ENCODE results near the gene SPTSSB. TPM values are rescaled to one million over a fixed set of nuclear protein-coding genes. Genes with fewer than 3 reads are reported as not detected.

Gene SPTSSB
- total and polyA plus RNA-seq, 2 experiments from 2014 or later = 23.5 to 33.5 TPM

DNA sequence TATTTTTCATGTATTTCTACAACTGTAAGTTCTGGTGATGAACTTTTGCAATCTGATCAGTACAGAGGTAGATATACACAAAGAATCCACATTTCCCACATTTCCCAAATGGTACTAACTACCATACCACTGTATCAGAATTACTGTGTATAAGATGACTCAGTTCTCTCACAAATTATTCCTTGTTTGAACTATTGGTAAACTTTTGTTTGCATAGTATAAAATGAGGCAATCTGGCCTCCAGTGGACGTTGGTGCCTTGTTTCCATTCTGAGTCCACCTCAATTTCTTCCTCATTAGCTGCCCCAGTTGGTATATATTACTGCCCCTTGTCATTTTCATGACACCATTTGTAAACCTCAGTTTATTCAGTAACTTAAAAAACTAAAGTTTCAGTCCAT is 38.5 kb downstream of the SPTSSB start:
- Mint-ChIP-seq H3K27ac (no peak overlapping the region), H3K36me3 (ENCODE audit: low read depth) (no peaks in the 10 kb centered on the region), H3K9me3 (no peaks in the 10 kb centered on the region), H3K4me3 (no peak overlapping the region), H3K4me1 (no peaks in the 10 kb centered on the region; the same call in 2 of the 3 replicates), H3K27me3 (ENCODE audit: insufficient read depth, low read depth, poor library complexity) (peaks cover 11% of the 10 kb centered on the region)
- DNase-seq (ENCODE audit: low spot score) (no peak), ATAC-seq (no peak)
- no peaks in the 10 kb centered on the region for H3K79me2 ChIP-seq (replicated peaks; ENCODE audit: insufficient read depth)
- H3K27ac ChIP-seq (ENCODE audit: low read depth) = no peak overlapping the region
- H3F3A ChIP-seq (replicated peaks; ENCODE audit: low read depth) = no peaks in the 10 kb centered on the region
- no peaks in the 10 kb centered on the region for H3K27me3 ChIP-seq (ENCODE audit: insufficient read depth)
- H3K9me2 ChIP-seq (ENCODE audit: insufficient read depth) = no peaks in the 10 kb centered on the region; the same call in 1 of the 2 replicates
- H2AFZ ChIP-seq = no peak overlapping the region
- H3K4me1 ChIP-seq (ENCODE audit: insufficient read depth) = no peaks in the 10 kb centered on the region
- no peak overlapping the region for H3K4me2 ChIP-seq
- TF ChIP-seq ETS1 (IDR thresholded peaks at IDR 0.05) (no peak), STAT1 (IDR thresholded peaks at IDR 0.05; ENCODE audit: unreplicated experiment) (no peak)
- H4K20me1 ChIP-seq (replicated peaks; ENCODE audit: insufficient read depth) = no peaks in the 10 kb centered on the region
- H3K36me3 ChIP-seq (ENCODE audit: insufficient read depth) = no peaks in the 10 kb centered on the region
- no peak overlapping the region for H3K4me3 ChIP-seq

DNA sequence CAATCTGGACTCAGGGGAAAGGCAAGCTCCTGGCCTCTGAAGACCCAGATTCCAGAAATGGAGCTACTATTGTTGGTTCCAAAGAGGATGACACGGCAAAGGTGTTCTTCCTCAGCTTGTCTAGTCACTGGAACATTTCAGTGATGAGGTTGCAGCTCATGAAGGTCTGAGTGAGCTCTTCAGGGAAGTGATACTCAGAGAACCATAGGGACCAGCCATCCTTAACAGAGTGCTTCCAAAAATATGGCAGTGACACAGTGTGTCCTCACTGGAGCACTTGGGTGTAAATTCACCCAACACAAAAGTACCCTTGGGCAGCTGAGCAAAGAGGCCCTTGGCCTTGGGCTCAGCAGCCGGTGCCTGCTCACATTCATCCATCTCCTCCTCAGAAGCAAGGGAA is 46.3 kb downstream of the SPTSSB start:
- Histone ChIP-seq H3K9me2 (ENCODE audit: insufficient read depth) (peaks cover 4% of the 10 kb centered on the region; the same call in 1 of the 2 replicates), H3K79me2 (replicated peaks; ENCODE audit: insufficient read depth) (no peaks in the 10 kb centered on the region), H3K27me3 (ENCODE audit: insufficient read depth) (no peaks in the 10 kb centered on the region), H2AFZ (no peak overlapping the region), H3K27ac (ENCODE audit: low read depth) (no peak overlapping the region), H4K20me1 (replicated peaks; ENCODE audit: insufficient read depth) (no peaks in the 10 kb centered on the region), H3F3A (replicated peaks; ENCODE audit: low read depth) (no peaks in the 10 kb centered on the region), H3K4me3 (no peak overlapping the region), H3K4me2 (no peak overlapping the region), H3K4me1 (ENCODE audit: insufficient read depth) (no peaks in the 10 kb centered on the region), H3K36me3 (ENCODE audit: insufficient read depth) (no peaks in the 10 kb centered on the region)
- H3K36me3 Mint-ChIP-seq (ENCODE audit: low read depth) = no peaks in the 10 kb centered on the region
- DNase-seq (ENCODE audit: low spot score) = no peak
- no peaks in the 10 kb centered on the region; the same call in 2 of the 3 replicates for H3K4me1 Mint-ChIP-seq
- no peak for ATAC-seq
- H3K27me3 Mint-ChIP-seq (ENCODE audit: insufficient read depth, low read depth, poor library complexity) = peaks cover 2% of the 10 kb centered on the region
- H3K4me3 Mint-ChIP-seq = no peak overlapping the region
- no peaks in the 10 kb centered on the region for H3K9me3 Mint-ChIP-seq
- H3K27ac Mint-ChIP-seq = no peak overlapping the region
- TF ChIP-seq ZNF331 (CRISPR knock-in tag; IDR thresholded peaks at IDR 0.05; ENCODE audit: low read depth) = no peak
- TF ChIP-seq POLR2AphosphoS5 (IDR thresholded peaks at IDR 0.05; ENCODE audit: low read depth) = no peak
- TF ChIP-seq, protein P1, sequence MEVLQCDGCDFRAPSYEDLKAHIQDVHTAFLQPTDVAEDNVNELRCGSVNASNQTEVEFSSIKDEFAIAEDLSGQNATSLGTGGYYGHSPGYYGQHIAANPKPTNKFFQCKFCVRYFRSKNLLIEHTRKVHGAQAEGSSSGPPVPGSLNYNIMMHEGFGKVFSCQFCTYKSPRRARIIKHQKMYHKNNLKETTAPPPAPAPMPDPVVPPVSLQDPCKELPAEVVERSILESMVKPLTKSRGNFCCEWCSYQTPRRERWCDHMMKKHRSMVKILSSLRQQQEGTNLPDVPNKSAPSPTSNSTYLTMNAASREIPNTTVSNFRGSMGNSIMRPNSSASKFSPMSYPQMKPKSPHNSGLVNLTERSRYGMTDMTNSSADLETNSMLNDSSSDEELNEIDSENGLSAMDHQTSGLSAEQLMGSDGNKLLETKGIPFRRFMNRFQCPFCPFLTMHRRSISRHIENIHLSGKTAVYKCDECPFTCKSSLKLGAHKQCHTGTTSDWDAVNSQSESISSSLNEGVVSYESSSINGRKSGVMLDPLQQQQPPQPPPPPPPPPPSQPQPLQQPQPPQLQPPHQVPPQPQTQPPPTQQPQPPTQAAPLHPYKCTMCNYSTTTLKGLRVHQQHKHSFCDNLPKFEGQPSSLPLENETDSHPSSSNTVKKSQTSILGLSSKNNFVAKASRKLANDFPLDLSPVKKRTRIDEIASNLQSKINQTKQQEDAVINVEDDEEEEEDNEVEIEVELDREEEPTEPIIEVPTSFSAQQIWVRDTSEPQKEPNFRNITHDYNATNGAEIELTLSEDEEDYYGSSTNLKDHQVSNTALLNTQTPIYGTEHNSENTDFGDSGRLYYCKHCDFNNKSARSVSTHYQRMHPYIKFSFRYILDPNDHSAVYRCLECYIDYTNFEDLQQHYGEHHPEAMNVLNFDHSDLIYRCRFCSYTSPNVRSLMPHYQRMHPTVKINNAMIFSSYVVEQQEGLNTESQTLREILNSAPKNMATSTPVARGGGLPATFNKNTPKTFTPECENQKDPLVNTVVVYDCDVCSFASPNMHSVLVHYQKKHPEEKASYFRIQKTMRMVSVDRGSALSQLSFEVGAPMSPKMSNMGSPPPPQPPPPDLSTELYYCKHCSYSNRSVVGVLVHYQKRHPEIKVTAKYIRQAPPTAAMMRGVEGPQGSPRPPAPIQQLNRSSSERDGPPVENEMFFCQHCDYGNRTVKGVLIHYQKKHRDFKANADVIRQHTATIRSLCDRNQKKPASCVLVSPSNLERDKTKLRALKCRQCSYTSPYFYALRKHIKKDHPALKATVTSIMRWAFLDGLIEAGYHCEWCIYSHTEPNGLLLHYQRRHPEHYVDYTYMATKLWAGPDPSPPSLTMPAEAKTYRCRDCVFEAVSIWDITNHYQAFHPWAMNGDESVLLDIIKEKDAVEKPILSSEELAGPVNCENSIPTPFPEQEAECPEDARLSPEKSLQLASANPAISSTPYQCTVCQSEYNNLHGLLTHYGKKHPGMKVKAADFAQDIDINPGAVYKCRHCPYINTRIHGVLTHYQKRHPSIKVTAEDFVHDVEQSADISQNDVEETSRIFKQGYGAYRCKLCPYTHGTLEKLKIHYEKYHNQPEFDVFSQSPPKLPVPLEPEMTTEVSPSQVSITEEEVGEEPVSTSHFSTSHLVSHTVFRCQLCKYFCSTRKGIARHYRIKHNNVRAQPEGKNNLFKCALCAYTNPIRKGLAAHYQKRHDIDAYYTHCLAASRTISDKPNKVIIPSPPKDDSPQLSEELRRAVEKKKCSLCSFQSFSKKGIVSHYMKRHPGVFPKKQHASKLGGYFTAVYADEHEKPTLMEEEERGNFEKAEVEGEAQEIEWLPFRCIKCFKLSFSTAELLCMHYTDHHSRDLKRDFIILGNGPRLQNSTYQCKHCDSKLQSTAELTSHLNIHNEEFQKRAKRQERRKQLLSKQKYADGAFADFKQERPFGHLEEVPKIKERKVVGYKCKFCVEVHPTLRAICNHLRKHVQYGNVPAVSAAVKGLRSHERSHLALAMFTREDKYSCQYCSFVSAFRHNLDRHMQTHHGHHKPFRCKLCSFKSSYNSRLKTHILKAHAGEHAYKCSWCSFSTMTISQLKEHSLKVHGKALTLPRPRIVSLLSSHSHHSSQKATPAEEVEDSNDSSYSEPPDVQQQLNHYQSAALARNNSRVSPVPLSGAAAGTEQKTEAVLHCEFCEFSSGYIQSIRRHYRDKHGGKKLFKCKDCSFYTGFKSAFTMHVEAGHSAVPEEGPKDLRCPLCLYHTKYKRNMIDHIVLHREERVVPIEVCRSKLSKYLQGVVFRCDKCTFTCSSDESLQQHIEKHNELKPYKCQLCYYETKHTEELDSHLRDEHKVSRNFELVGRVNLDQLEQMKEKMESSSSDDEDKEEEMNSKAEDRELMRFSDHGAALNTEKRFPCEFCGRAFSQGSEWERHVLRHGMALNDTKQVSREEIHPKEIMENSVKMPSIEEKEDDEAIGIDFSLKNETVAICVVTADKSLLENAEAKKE (CRISPR knock-in tag; IDR thresholded peaks at IDR 0.05) = no peak
- no peak for TF ChIP-seq JUNB (IDR thresholded peaks at IDR 0.05; ENCODE audit: unreplicated experiment)
- TF ChIP-seq STAT1 (IDR thresholded peaks at IDR 0.05; ENCODE audit: unreplicated experiment) = no peak
- TF ChIP-seq, protein P2, sequence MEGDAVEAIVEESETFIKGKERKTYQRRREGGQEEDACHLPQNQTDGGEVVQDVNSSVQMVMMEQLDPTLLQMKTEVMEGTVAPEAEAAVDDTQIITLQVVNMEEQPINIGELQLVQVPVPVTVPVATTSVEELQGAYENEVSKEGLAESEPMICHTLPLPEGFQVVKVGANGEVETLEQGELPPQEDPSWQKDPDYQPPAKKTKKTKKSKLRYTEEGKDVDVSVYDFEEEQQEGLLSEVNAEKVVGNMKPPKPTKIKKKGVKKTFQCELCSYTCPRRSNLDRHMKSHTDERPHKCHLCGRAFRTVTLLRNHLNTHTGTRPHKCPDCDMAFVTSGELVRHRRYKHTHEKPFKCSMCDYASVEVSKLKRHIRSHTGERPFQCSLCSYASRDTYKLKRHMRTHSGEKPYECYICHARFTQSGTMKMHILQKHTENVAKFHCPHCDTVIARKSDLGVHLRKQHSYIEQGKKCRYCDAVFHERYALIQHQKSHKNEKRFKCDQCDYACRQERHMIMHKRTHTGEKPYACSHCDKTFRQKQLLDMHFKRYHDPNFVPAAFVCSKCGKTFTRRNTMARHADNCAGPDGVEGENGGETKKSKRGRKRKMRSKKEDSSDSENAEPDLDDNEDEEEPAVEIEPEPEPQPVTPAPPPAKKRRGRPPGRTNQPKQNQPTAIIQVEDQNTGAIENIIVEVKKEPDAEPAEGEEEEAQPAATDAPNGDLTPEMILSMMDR (conservative IDR thresholded peaks at IDR 0.05; ENCODE audit: low read depth in 2 of 2) = no peak
- no peak for TF ChIP-seq ETS1 (IDR thresholded peaks at IDR 0.05)
- TF ChIP-seq NANOG (IDR thresholded peaks at IDR 0.05; ENCODE audit: borderline replicate concordance) = no peak
- no peak for TF ChIP-seq EZH2phosphoT487 (IDR thresholded peaks at IDR 0.05; ENCODE audit: unreplicated experiment)
- TF ChIP-seq EZH2 (IDR thresholded peaks at IDR 0.05; ENCODE audit: low read depth, unreplicated experiment) = no peak
- no peak for TF ChIP-seq CREB1 (CRISPR knock-in tag; IDR thresholded peaks at IDR 0.05; ENCODE audit: low read depth)

All from GM23338 (cell line).